ENCODE results near the gene MELTF.

MELTF gene

GRCh38 chr3:197050511-197050910 lies 20.9 kb upstream of the MELTF start:
- TF ChIP-seq CTCF (IDR thresholded peaks at IDR 0.05): no peak
- Histone ChIP-seq H3K27ac (no peak overlapping the region), H3K4me3 (ENCODE audit: low read depth in 1 of 2, low read length in 1 of 2) (no peak overlapping the region), H3K4me1 (ENCODE audit: control insufficient read depth in 1 of 2, insufficient read depth in 1 of 2, low read depth in 1 of 2, low read length in 1 of 2) (no peaks in the 10 kb centered on the region), H3K27me3 (no peaks in the 10 kb centered on the region), H3K9me3 (no peaks in the 10 kb centered on the region), H3K36me3 (peaks cover 31% of the 10 kb centered on the region)

- Histone ChIP-seq H3K27ac (no peak overlapping the region), H3K4me3 (ENCODE audit: low read depth in 1 of 2, low read length in 1 of 2) (no peak overlapping the region), H3K27me3 (no peaks in the 10 kb centered on the region), H3K4me1 (ENCODE audit: control insufficient read depth in 1 of 2, insufficient read depth in 1 of 2, low read depth in 1 of 2, low read length in 1 of 2) (no peaks in the 10 kb centered on the region), H3K9me3 (no peaks in the 10 kb centered on the region), H3K36me3 (peaks cover 21% of the 10 kb centered on the region)
- TF ChIP-seq CTCF (IDR thresholded peaks at IDR 0.05): no peak
Observed at GRCh38 chr3:197042539-197042938, 12.9 kb upstream of the MELTF start.

GRCh38 chr3:197041875-197042488 lies 12.4 kb upstream of the MELTF start:
- no peak overlapping the region for H3K27ac ChIP-seq
- peaks cover 21% of the 10 kb centered on the region for H3K36me3 ChIP-seq
- H3K27me3 ChIP-seq: peaks cover 3% of the 10 kb centered on the region
- no peaks in the 10 kb centered on the region for H3K9me3 ChIP-seq
- H3K4me3 ChIP-seq (ENCODE audit: low read depth in 1 of 2, low read length in 1 of 2): no peak overlapping the region
- TF ChIP-seq CTCF (IDR thresholded peaks at IDR 0.05): no peak
- H3K4me1 ChIP-seq (ENCODE audit: control insufficient read depth in 1 of 2, insufficient read depth in 1 of 2, low read depth in 1 of 2, low read length in 1 of 2): no peaks in the 10 kb centered on the region

GRCh38 chr3:197040658-197041057 lies 11.0 kb upstream of the MELTF start:
- H3K9me3 ChIP-seq: no peaks in the 10 kb centered on the region
- no peak for TF ChIP-seq CTCF (IDR thresholded peaks at IDR 0.05)
- H3K4me3 ChIP-seq (ENCODE audit: low read depth in 1 of 2, low read length in 1 of 2): no peak overlapping the region
- H3K27ac ChIP-seq: no peak overlapping the region
- no peaks in the 10 kb centered on the region for H3K4me1 ChIP-seq (ENCODE audit: control insufficient read depth in 1 of 2, insufficient read depth in 1 of 2, low read depth in 1 of 2, low read length in 1 of 2)
- peaks cover 16% of the 10 kb centered on the region for H3K27me3 ChIP-seq
- H3K36me3 ChIP-seq: peaks cover 11% of the 10 kb centered on the region

GRCh38 chr3:197038679-197039462 lies 9.3 kb upstream of the MELTF start:
- no peak for TF ChIP-seq CTCF (IDR thresholded peaks at IDR 0.05)
- Histone ChIP-seq H3K27ac (no peak overlapping the region), H3K9me3 (no peaks in the 10 kb centered on the region), H3K4me1 (ENCODE audit: control insufficient read depth in 1 of 2, insufficient read depth in 1 of 2, low read depth in 1 of 2, low read length in 1 of 2) (no peaks in the 10 kb centered on the region), H3K4me3 (ENCODE audit: low read depth in 1 of 2, low read length in 1 of 2) (no peak overlapping the region), H3K27me3 (peaks cover 28% of the 10 kb centered on the region), H3K36me3 (peaks cover 3% of the 10 kb centered on the region)

Data from neutrophil (primary cell).